HepG2 (cell line): ENCODE data around the gene HSPA1A. TPM values are rescaled to one million over a fixed set of nuclear protein-coding genes. Genes with fewer than 3 reads are reported as not detected.

Experiments
- ARNT2 ChIP-seq: sonication (generic); formaldehyde crosslinking; IDR thresholded peaks from 2 replicates; pipeline ENCODE4 v1.8.0; 2022; ENCODE audit warnings: mild to moderate bottlenecking, low read depth, missing genetic modification reagents, moderate library complexity
- ATF6 ChIP-seq: sonication (generic); formaldehyde crosslinking; conservative IDR thresholded peaks from 2 replicates; pipeline ENCODE4 v1.4.0; 2020; ENCODE audit warnings: missing genetic modification reagents
- CERS6 ChIP-seq: sonication (generic); formaldehyde crosslinking; IDR thresholded peaks from 2 replicates; pipeline ENCODE4 v1.5.0; 2020; ENCODE audit warnings: missing genetic modification reagents
- CSRNP1 ChIP-seq: sonication (generic); formaldehyde crosslinking; IDR thresholded peaks from 2 replicates; pipeline ENCODE4 v1.8.1; 2023; ENCODE audit warnings: mild to moderate bottlenecking, missing genetic modification reagents
- FOXO1 ChIP-seq: sonication (generic); formaldehyde crosslinking; IDR thresholded peaks from 2 replicates; pipeline ENCODE4 v1.4.0; 2020; ENCODE audit warnings: missing genetic modification reagents
- NR2F2 ChIP-seq: IDR thresholded peaks from 2 replicates; pipeline ENCODE4 v1.6.1; 2012; ENCODE audit warnings: low read depth, inconsistent platforms, borderline replicate concordance
- SALL1 ChIP-seq: sonication (generic); formaldehyde crosslinking; IDR thresholded peaks from 2 replicates; pipeline ENCODE4 v1.8.0; 2022; ENCODE audit warnings: mild to moderate bottlenecking, missing genetic modification reagents
- SNAPC5 ChIP-seq: sonication (generic); formaldehyde crosslinking; IDR thresholded peaks from 2 replicates; pipeline ENCODE4 v1.8.1; 2023; ENCODE audit warnings: mild to moderate bottlenecking, missing genetic modification reagents, borderline replicate concordance
- SRY ChIP-seq: sonication (generic); formaldehyde crosslinking; IDR thresholded peaks from 2 replicates; pipeline ENCODE4 v1.8.0; 2022; ENCODE audit warnings: mild to moderate bottlenecking, missing genetic modification reagents
- TCF7L2 ChIP-seq: IDR thresholded peaks from 2 replicates; pipeline ENCODE4 v1.6.1; 2011; ENCODE audit warnings: mild to moderate bottlenecking, low read depth, low read length, moderate library complexity
- TOE1 ChIP-seq: sonication (generic); formaldehyde crosslinking; IDR thresholded peaks from 2 replicates; pipeline ENCODE4 v1.4.0; 2020; ENCODE audit warnings: mild to moderate bottlenecking, missing genetic modification reagents
- TRIM22 ChIP-seq: fragments of 450-650 bp; IDR thresholded peaks from 2 replicates; pipeline ENCODE4 v1.6.1; 2017
- TRIM24 ChIP-seq: sonication (generic); formaldehyde crosslinking; IDR thresholded peaks from 2 replicates; pipeline ENCODE4 v1.8.0; 2022; ENCODE audit warnings: mild to moderate bottlenecking, missing genetic modification reagents
- ZNF205 ChIP-seq: IDR thresholded peaks from 2 replicates; pipeline ENCODE4 v1.6.1; 2018; ENCODE audit warnings: missing biosample characterization, missing genetic modification reagents
- ZNF562 ChIP-seq: sonication (generic); formaldehyde crosslinking; IDR thresholded peaks from 2 replicates; pipeline ENCODE4 v1.8.0; 2022; ENCODE audit warnings: missing genetic modification reagents, borderline replicate concordance
- ZNF609 ChIP-seq: sonication (generic); formaldehyde crosslinking; IDR thresholded peaks from 2 replicates; pipeline ENCODE4 v1.4.0; 2020; ENCODE audit warnings: mild to moderate bottlenecking, missing genetic modification reagents, borderline replicate concordance
- ZNF678 ChIP-seq: sonication (generic); formaldehyde crosslinking; IDR thresholded peaks from 2 replicates; pipeline ENCODE4 v1.4.0; 2020; ENCODE audit warnings: mild to moderate bottlenecking, missing genetic modification reagents
- ZNF790 ChIP-seq: sonication (generic); formaldehyde crosslinking; IDR thresholded peaks from 2 replicates; pipeline ENCODE4 v1.8.0; 2022; ENCODE audit warnings: missing genetic modification reagents, mild to moderate bottlenecking, borderline replicate concordance
- polyA plus RNA-seq, 8 experiments: library from polyadenylated mRNA; depleted of rRNA in 3 of 8; stranded (reverse) in 7 of 8; unstranded in 1 of 8; fragments of >200 nt; fragmentation: Illumina TruSeq in 4 of 8; extraction: Trizol in 4 of 8; gene quantifications; 2 replicates each; pipeline versions ENCODE4 v1.2.1 to v1.2.3, GENCODE V29; 2011 to 2016; ENCODE audit warnings: low read depth in 4 of 8, missing spikeins in 1 of 8, mixed read lengths in 1 of 8; ENCODE audit not compliant: insufficient read depth in 1 of 8
- total RNA-seq, 5 experiments: library from RNA; depleted of rRNA; stranded (reverse); fragments of >200 nt; fragmentation: Illumina TruSeq; extraction: Trizol; gene quantifications; 2 replicates each; pipeline ENCODE4 v1.2.3, GENCODE V29; 2016; ENCODE audit warnings: low read depth in 1 of 5

The HSPA1A gene
- total and polyA plus RNA-seq, 2 of the 13 experiments (the other 11 are each of a cell fraction or from before 2014, with no cell fraction given), result 44.5 to 85.0 TPM

GRCh38 chr6:31795616-31796298 is 19.6 kb upstream of the HSPA1A start, which contains the start of gene VARS1 (continued):
- TF ChIP-seq CSRNP1, result no peak; the same call in 1 of the 2 replicates
- peak; percentile 97 for TF ChIP-seq ARNT2 (CRISPR knock-in tag)
- TF ChIP-seq ZNF790 (CRISPR knock-in tag), result peak; percentile 34; the same call in 1 of the 2 replicates
- peak; percentile 17 for TF ChIP-seq ZNF205
- TF ChIP-seq ZNF562, result no peak
- TF ChIP-seq TOE1, result peak; percentile 17; the same call in 1 of the 2 replicates
- TF ChIP-seq FOXO1 (CRISPR knock-in tag), result no peak; the same call in 1 of the 2 replicates
- peak; percentile 56; the same call in 1 of the 2 replicates for TF ChIP-seq ZNF609 (CRISPR knock-in tag)
- peak; percentile 90 for TF ChIP-seq SRY (CRISPR knock-in tag)
- no peak for TF ChIP-seq TCF7L2
- TF ChIP-seq ZNF678 (CRISPR knock-in tag), result peak; percentile 76; the same call in 1 of the 2 replicates
- TF ChIP-seq ATF6 (CRISPR knock-in tag), result no peak
- no peak for TF ChIP-seq TRIM22
- TF ChIP-seq TRIM24 (CRISPR knock-in tag), result no peak
- TF ChIP-seq SNAPC5 (CRISPR knock-in tag), result no peak
- no peak; the same call in 1 of the 2 replicates for TF ChIP-seq NR2F2
- TF ChIP-seq SALL1 (CRISPR knock-in tag), result peak; percentile 88
- no peak for TF ChIP-seq CERS6 (CRISPR knock-in tag)
